KMS-11 (cell line): ENCODE measurements around the gene CDC26.

Source experiments
- H2AFZ ChIP-seq: fragments of 200-600 bp; sonication (generic); 2 replicates; pipeline ENCODE4 v1.6.1; 2016; ENCODE audit warnings: antibody characterized with exemption, mixed run types, low read depth
- H3K27ac ChIP-seq: fragments of 200-600 bp; sonication (generic); 2 replicates; pipeline ENCODE4 v1.6.1; 2016; ENCODE audit warnings: mild to moderate bottlenecking, mixed run types
- H3K27me3 ChIP-seq: fragments of 200-600 bp; sonication (generic); 2 replicates; pipeline ENCODE4 v1.6.1; 2017; ENCODE audit warnings: mild to moderate bottlenecking, low read depth, mixed run types, moderate library complexity; ENCODE audit not compliant: insufficient read depth
- H3K36me3 ChIP-seq: fragments of 200-600 bp; sonication (generic); 2 replicates; pipeline ENCODE4 v1.6.1; 2017; ENCODE audit warnings: mild to moderate bottlenecking, mixed run types; ENCODE audit not compliant: insufficient read depth
- H3K4me1 ChIP-seq: fragments of 200-600 bp; sonication (generic); 2 replicates; pipeline ENCODE4 v1.6.1; 2016; ENCODE audit warnings: mild to moderate bottlenecking, low read depth, mixed run types; ENCODE audit not compliant: poor library complexity, severe bottlenecking
- H3K4me2 ChIP-seq: fragments of 200-600 bp; sonication (generic); 2 replicates; pipeline ENCODE4 v1.7.0; 2016; ENCODE audit warnings: mild to moderate bottlenecking, mixed run types
- H3K4me3 ChIP-seq: fragments of 200-600 bp; sonication (generic); IDR thresholded peaks from 2 replicates; pipeline ENCODE4 v1.6.1; 2017; ENCODE audit warnings: low read depth, low read length, mixed read lengths; ENCODE audit not compliant: insufficient read depth
- H3K79me2 ChIP-seq: fragments of 200-600 bp; sonication (generic); 2 replicates; pipeline ENCODE4 v1.6.1; 2016; ENCODE audit warnings: low read depth, mixed run types; ENCODE audit not compliant: insufficient read depth
- H3K9ac ChIP-seq: fragments of 200-600 bp; sonication (generic); 2 replicates; pipeline ENCODE4 v1.6.1; 2016; ENCODE audit warnings: mild to moderate bottlenecking, mixed run types
- H4K20me1 ChIP-seq: fragments of 200-600 bp; sonication (generic); 2 replicates; pipeline ENCODE4 v1.6.1; 2016; ENCODE audit warnings: mild to moderate bottlenecking, mixed run types; ENCODE audit not compliant: insufficient read depth
- CTCF ChIP-seq: fragments of 200-600 bp; sonication (generic); conservative IDR thresholded peaks from 2 replicates; pipeline ENCODE4 v1.6.1; 2017; ENCODE audit warnings: low read depth, mild to moderate bottlenecking, antibody characterized with exemption, low read length, moderate library complexity, mixed read lengths

CDC26 gene

GRCh38 chr9:113261917-113262671 lies 13.3 kb downstream of the CDC26 start:
- Histone ChIP-seq H2AFZ (no peak overlapping the region), H4K20me1 (no peaks in the 10 kb centered on the region; the same call in 1 of the 2 replicates), H3K4me3 (no peak overlapping the region), H3K27me3 (no peaks in the 10 kb centered on the region), H3K27ac (no peak overlapping the region), H3K4me2 (no peak overlapping the region), H3K4me1 (no peaks in the 10 kb centered on the region), H3K36me3 (no peaks in the 10 kb centered on the region), H3K9ac (no peak overlapping the region), H3K79me2 (no peaks in the 10 kb centered on the region)
- TF ChIP-seq CTCF = no peak

- Histone ChIP-seq H3K27ac (no peak overlapping the region), H3K4me2 (no peak overlapping the region), H2AFZ (no peak overlapping the region), H3K27me3 (no peaks in the 10 kb centered on the region), H3K36me3 (no peaks in the 10 kb centered on the region), H4K20me1 (no peaks in the 10 kb centered on the region; the same call in 1 of the 2 replicates), H3K4me3 (no peak overlapping the region), H3K4me1 (no peaks in the 10 kb centered on the region), H3K9ac (no peak overlapping the region), H3K79me2 (no peaks in the 10 kb centered on the region)
- TF ChIP-seq CTCF = no peak
Measured at GRCh38 chr9:113258282-113258681, 17.1 kb downstream of the CDC26 start.

GRCh38 chr9:113257863-113258262 lies 17.5 kb downstream of the CDC26 start:
- Histone ChIP-seq H3K27ac (no peak overlapping the region), H3K36me3 (no peaks in the 10 kb centered on the region), H4K20me1 (no peaks in the 10 kb centered on the region; the same call in 1 of the 2 replicates), H3K4me1 (no peaks in the 10 kb centered on the region), H2AFZ (no peak overlapping the region), H3K79me2 (no peaks in the 10 kb centered on the region), H3K27me3 (no peaks in the 10 kb centered on the region), H3K4me3 (no peak overlapping the region), H3K9ac (no peak overlapping the region), H3K4me2 (no peak overlapping the region)
- TF ChIP-seq CTCF = no peak

GRCh38 chr9:113255438-113255837 lies 19.9 kb downstream of the CDC26 start:
- no peaks in the 10 kb centered on the region; the same call in 1 of the 2 replicates for H4K20me1 ChIP-seq
- H2AFZ ChIP-seq = no peak overlapping the region
- no peak for TF ChIP-seq CTCF
- no peaks in the 10 kb centered on the region for H3K79me2 ChIP-seq
- no peak overlapping the region for H3K4me3 ChIP-seq
- H3K36me3 ChIP-seq = no peaks in the 10 kb centered on the region
- H3K27me3 ChIP-seq = no peaks in the 10 kb centered on the region
- no peak overlapping the region for H3K4me2 ChIP-seq
- H3K27ac ChIP-seq = no peak overlapping the region
- no peaks in the 10 kb centered on the region for H3K4me1 ChIP-seq
- no peak overlapping the region for H3K9ac ChIP-seq
